Measurements from ENCODE around the gene MICAL3. TPM values are rescaled to one million over a fixed set of nuclear protein-coding genes. Genes with fewer than 3 reads are reported as not detected.
A peak's percentile ranks its signal among the peaks of the same experiment; 100 is the strongest.

The MICAL3 gene
- total and polyA plus RNA-seq, 2 of the 8 experiments (the other 6 are each of a cell fraction or from before 2014, with no cell fraction given), result 8.3 to 41.8 TPM

DNA sequence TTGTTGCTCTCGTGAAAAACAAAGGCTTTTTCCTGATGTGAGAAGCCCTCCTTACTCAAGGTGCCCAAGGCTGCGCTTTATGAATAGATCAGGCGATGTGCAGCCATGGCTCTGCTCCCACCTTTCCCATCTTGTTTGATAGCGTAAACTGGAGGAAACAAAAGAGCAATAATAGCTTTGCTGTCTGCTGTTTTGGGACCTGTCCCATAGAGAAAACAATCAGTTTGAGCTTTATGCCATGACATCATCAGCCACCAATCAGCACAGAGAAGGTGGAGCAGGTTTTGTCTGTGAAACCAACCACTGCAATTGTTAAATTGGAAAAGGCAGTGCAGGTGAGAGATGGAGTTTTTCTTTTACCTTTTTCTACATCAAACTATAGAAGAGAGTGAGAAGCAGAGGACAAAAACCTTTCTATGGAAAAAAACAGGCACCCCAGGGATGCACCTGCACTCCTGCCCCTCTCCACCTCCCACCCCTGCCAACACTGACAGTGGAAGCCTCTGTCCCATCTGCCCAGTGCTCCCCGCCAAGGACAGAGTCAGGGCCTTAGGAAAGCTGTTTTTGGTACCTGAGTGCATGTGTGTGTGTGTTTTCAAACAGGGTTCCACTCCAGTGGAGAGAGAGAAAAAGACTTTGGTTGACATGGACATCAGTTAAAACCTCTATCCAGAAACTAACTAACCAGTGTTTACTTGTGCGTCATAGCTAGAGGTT lies 80.7 kb downstream of the MICAL3 start:
- H2BK5ac ChIP-seq (ENCODE audit: low read depth, low read length), result no peak overlapping the region
- no peak overlapping the region for H3K4ac ChIP-seq (replicated peaks; ENCODE audit: insufficient read length, low read depth, low read length)
- H3K9me3 ChIP-seq (ENCODE audit: insufficient read depth in 2 of 2, low read depth in 1 of 2, low read length in 1 of 2), result no peaks in the 10 kb centered on the region
- H3K9ac ChIP-seq (replicated peaks in 1 of 4; ENCODE audit: extremely low read depth in 1 of 4, low read depth in 3 of 4, low read length in 3 of 4), result no peak overlapping the region
- ChIA-PET CTCF (ENCODE audit: partially characterized antibody) (interaction anchor here (0.6 to 3.5 kb wide), 7 partner anchors 16 to 156 kb away, joined by 3 to 8 read pairs (median 4); no protein-coding TSS in a partner anchor), POLR2A (ENCODE audit: partially characterized antibody) (interaction anchor here (1.4 kb wide), 1 partner anchor 13 kb away, joined by 5 read pairs; no protein-coding TSS in a partner anchor)
- FAIRE-seq (no peak), DNase-seq (ENCODE audit: low read depth in 1 of 2, low spot score in 2 of 2) (no peak)
- H4K5ac ChIP-seq (ENCODE audit: insufficient read length, low read depth, low read length), result no peak overlapping the region
- H2BK120ac ChIP-seq (replicated peaks; ENCODE audit: low read depth, low read length), result no peak overlapping the region
- H3K4me1 ChIP-seq (replicated peaks in 1 of 4; ENCODE audit: control insufficient read depth in 3 of 4, insufficient read depth in 4 of 4, low read length in 3 of 4), result peaks cover 6 to 28% (median 23%) of the 10 kb centered on the region in 4 experiments; a peak in 6 of 7 replicates
- H3K14ac ChIP-seq (ENCODE audit: insufficient read length), result no peak overlapping the region
- peaks cover 12% of the 10 kb centered on the region for H3K79me1 ChIP-seq (ENCODE audit: low read depth, low read length)
- H2BK12ac ChIP-seq (ENCODE audit: low read depth, low read length), result no peak overlapping the region
- H3K18ac ChIP-seq (ENCODE audit: extremely low read depth, low read length), result no peak overlapping the region; the same call in 1 of the 2 replicates
- WGBS, 2 experiments (ENCODE audit: extremely low coverage in 1 of 2, insufficient coverage in 1 of 2, insufficient read length in 1 of 2, insufficient replicate concordance in 2 of 2, low coverage in 1 of 2, low lambda C conversion rate in 2 of 2, missing lambda C conversion rate in 1 of 2), result 94% methylated on average over 6 of the region's 6 CpGs; no CpG with 5 or more reads in 1 of the 2 experiments
- peaks cover 9 to 20% of the 10 kb centered on the region in 2 experiments for H4K20me1 ChIP-seq (replicated peaks in 1 of 2; ENCODE audit: control insufficient read depth in 1 of 2, insufficient read depth in 2 of 2, low read length in 2 of 2)
- no peaks in the 10 kb centered on the region for H3K27me3 ChIP-seq (replicated peaks in 1 of 4; ENCODE audit: control insufficient read depth in 3 of 4, extremely low read depth in 1 of 4, insufficient read depth in 3 of 4, low read length in 3 of 4)
- H4K8ac ChIP-seq (ENCODE audit: extremely low read depth, insufficient read depth, low read length), result no peak overlapping the region
- peaks cover 3 to 85% of the 10 kb centered on the region in 2 experiments; a peak in 3 of 4 replicates for H3K79me2 ChIP-seq (ENCODE audit: control insufficient read depth in 1 of 2, insufficient read depth in 2 of 2, low read length in 2 of 2)
- H2AK5ac ChIP-seq (ENCODE audit: low read depth, low read length), result no peak overlapping the region
- no peak overlapping the region for H3K27ac ChIP-seq (ENCODE audit: low read depth, low read length)
- no peak overlapping the region for H3K23ac ChIP-seq (ENCODE audit: insufficient read length)
- H3K23me2 ChIP-seq (ENCODE audit: low read depth, low read length), result no peaks in the 10 kb centered on the region
- no peak overlapping the region for H4K91ac ChIP-seq (replicated peaks; ENCODE audit: insufficient read length, low read length)
- no peak overlapping the region for H2AFZ ChIP-seq (ENCODE audit: low read length)
- H3K4me3 ChIP-seq (ENCODE audit: extremely low read depth in 1 of 4, insufficient read depth in 2 of 4, low read depth in 3 of 4, low read length in 4 of 4), result no peak overlapping the region
- no peak overlapping the region for H3K4me2 ChIP-seq (ENCODE audit: insufficient read depth in 1 of 2, low read depth in 2 of 2, low read length in 2 of 2)
- TF ChIP-seq ATF2 (IDR thresholded peaks at IDR 0.05; ENCODE audit: low read length), result peak; percentile 66; the same call in 1 of the 2 replicates
- TF ChIP-seq HDAC2 (IDR thresholded peaks at IDR 0.05; ENCODE audit: borderline replicate concordance in 1 of 2, low read depth in 2 of 2, low read length in 2 of 2), result no peak
- TF ChIP-seq JUND (IDR thresholded peaks at IDR 0.05; ENCODE audit: low read length), result peak; percentile 18; the same call in 1 of the 2 replicates
- TF ChIP-seq CREB1 (IDR thresholded peaks at IDR 0.05), result no peak
- no peak for TF ChIP-seq POLR2A (IDR thresholded peaks at IDR 0.05; ENCODE audit: control extremely low read depth in 1 of 2, low read depth in 2 of 2, low read length in 2 of 2)
- H2BK20ac ChIP-seq (ENCODE audit: low read length), result no peak overlapping the region
- no peak overlapping the region for H3K56ac ChIP-seq (replicated peaks; ENCODE audit: insufficient read length, low read depth, low read length)
- no peak overlapping the region for H2BK15ac ChIP-seq (ENCODE audit: low read length)
- H3K36me3 ChIP-seq (ENCODE audit: control insufficient read depth in 2 of 4, insufficient read depth in 4 of 4, low read length in 3 of 4), result no peaks in the 10 kb centered on the region
